ENCODE results near the gene MTHFD1L.
A peak's percentile ranks its signal among the peaks of the same experiment; 100 is the strongest.

The MTHFD1L gene

GRCh38 chr6:150992262-150992661 is 126.8 kb downstream of the MTHFD1L start:
- H3K4me3 ChIP-seq (replicated peaks in 1 of 2; ENCODE audit: low read depth in 2 of 2, low read length in 2 of 2) = no peak overlapping the region
- no peak for DNase-seq (ENCODE audit: low read depth in 2 of 2)
- no peak for TF ChIP-seq CTCF (IDR thresholded peaks at IDR 0.05; ENCODE audit: low read depth, low read length)

GRCh38 chr6:150992703-150993102 is 127.2 kb downstream of the MTHFD1L start:
- H3K4me3 ChIP-seq (replicated peaks in 1 of 2; ENCODE audit: low read depth in 2 of 2, low read length in 2 of 2) = no peak overlapping the region
- no peak for TF ChIP-seq CTCF (IDR thresholded peaks at IDR 0.05; ENCODE audit: low read depth, low read length)
- no peak for DNase-seq (ENCODE audit: low read depth in 2 of 2)

GRCh38 chr6:150993253-150993652 is 127.8 kb downstream of the MTHFD1L start:
- DNase-seq (ENCODE audit: low read depth in 2 of 2) = no peak
- H3K4me3 ChIP-seq (replicated peaks in 1 of 2; ENCODE audit: low read depth in 2 of 2, low read length in 2 of 2) = no peak overlapping the region
- no peak for TF ChIP-seq CTCF (IDR thresholded peaks at IDR 0.05; ENCODE audit: low read depth, low read length)

GRCh38 chr6:150994026-150994425 is 128.5 kb downstream of the MTHFD1L start:
- no peak for DNase-seq (ENCODE audit: low read depth in 2 of 2)
- TF ChIP-seq CTCF (IDR thresholded peaks at IDR 0.05; ENCODE audit: low read depth, low read length) = no peak
- no peak overlapping the region for H3K4me3 ChIP-seq (replicated peaks in 1 of 2; ENCODE audit: low read depth in 2 of 2, low read length in 2 of 2)

GRCh38 chr6:150996968-150997367 is 131.5 kb downstream of the MTHFD1L start:
- no peak overlapping the region for H3K4me3 ChIP-seq (replicated peaks in 1 of 2; ENCODE audit: low read depth in 2 of 2, low read length in 2 of 2)
- TF ChIP-seq CTCF (IDR thresholded peaks at IDR 0.05; ENCODE audit: low read depth, low read length) = no peak
- DNase-seq (ENCODE audit: low read depth in 2 of 2) = no peak

- peak in 1 of 2 donors; percentile 44 for DNase-seq (ENCODE audit: low read depth in 2 of 2)
- TF ChIP-seq CTCF (IDR thresholded peaks at IDR 0.05; ENCODE audit: low read depth, low read length) = no peak
- no peak overlapping the region for H3K4me3 ChIP-seq (replicated peaks in 1 of 2; ENCODE audit: low read depth in 2 of 2, low read length in 2 of 2)
Observed at GRCh38 chr6:150999107-150999506, 133.6 kb downstream of the MTHFD1L start.

- no peak for DNase-seq (ENCODE audit: low read depth in 2 of 2)
- no peak overlapping the region for H3K4me3 ChIP-seq (replicated peaks in 1 of 2; ENCODE audit: low read depth in 2 of 2, low read length in 2 of 2)
- no peak for TF ChIP-seq CTCF (IDR thresholded peaks at IDR 0.05; ENCODE audit: low read depth, low read length)
Observed at GRCh38 chr6:150999576-150999975, 134.1 kb downstream of the MTHFD1L start.
